ENCODE measurements around the gene MTFMT.
A peak's percentile ranks its signal among the peaks of the same experiment; 100 is the strongest.
"Not testable (repeated sequence)": the region's sequence is repeated elsewhere in the genome, so short reads cannot be mapped to it uniquely, and the experiment has no call there.

MTFMT gene

GRCh38 chr15:65028921-65029735, at the start of gene MTFMT:
TSS of gene MTFMT (minus strand) at chr15:65029639. CDS start at chr15:65029613, 26 bp downstream.
- peak; percentile 100 for DNase-seq (ENCODE audit: low spot score)

DNA sequence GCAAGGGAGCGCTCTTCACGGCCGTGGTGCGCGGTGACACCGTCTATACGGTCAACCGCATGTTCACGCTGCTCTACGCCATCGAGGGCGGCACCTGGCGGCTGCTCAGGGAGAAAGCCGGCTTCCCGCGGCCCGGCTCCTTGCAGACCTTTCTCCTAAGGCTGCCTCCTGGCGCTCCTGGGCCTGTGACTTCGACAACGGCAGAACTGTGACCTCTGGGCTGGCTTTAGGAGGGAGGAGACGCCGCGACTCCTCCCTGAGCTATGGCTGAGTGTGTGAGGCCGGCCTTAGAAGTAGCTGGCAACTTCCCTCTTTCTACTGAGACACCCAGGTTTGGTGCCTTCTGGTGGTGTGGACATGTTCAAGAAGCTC, 48.5 kb upstream of the MTFMT start:
- peak; percentile 62 for DNase-seq (ENCODE audit: low spot score)

GRCh38 chr15:65077291-65077980, 48.0 kb upstream of the MTFMT start:
- no peak for DNase-seq (ENCODE audit: low spot score)

GRCh38 chr15:65076486-65077290, 47.2 kb upstream of the MTFMT start, which contains the start of gene KBTBD13:
TSS of gene KBTBD13 (plus strand) at chr15:65076746. CDS start at chr15:65076816, 70 bp downstream.
- no peak for DNase-seq (ENCODE audit: low spot score)

GRCh38 chr15:65075607-65076395, 46.4 kb upstream of the MTFMT start:
- not testable (repeated sequence) for DNase-seq (ENCODE audit: low spot score)

DNA sequence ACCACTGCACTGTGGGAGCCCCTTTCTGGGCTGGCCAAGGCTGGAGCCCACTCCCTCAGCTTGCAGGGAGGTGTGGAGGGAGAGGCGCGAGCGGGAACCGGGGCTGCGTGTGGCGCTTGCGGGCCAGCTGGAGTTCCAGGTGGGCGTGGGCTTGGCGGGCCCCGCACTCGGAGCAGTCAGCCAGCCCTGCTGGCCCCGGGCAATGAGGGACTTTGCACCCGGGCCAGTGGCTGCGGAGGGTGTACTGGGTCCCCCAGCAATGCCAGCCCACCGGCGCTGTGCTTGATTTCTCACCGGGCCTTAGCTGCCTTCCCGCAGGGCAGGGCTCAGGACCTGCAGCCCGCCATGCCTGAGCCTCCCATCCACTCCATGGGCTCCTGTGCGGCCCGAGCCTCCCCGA, 45.5 kb upstream of the MTFMT start:
- DNase-seq (ENCODE audit: low spot score): not testable (repeated sequence)

GRCh38 chr15:65072617-65073016, 43.2 kb upstream of the MTFMT start:
- DNase-seq (ENCODE audit: low spot score): no peak

- DNase-seq (ENCODE audit: low spot score): peak; percentile 54
These were observed 42.6 kb upstream of the MTFMT start for GRCh38 chr15:65072027-65072426.

DNA sequence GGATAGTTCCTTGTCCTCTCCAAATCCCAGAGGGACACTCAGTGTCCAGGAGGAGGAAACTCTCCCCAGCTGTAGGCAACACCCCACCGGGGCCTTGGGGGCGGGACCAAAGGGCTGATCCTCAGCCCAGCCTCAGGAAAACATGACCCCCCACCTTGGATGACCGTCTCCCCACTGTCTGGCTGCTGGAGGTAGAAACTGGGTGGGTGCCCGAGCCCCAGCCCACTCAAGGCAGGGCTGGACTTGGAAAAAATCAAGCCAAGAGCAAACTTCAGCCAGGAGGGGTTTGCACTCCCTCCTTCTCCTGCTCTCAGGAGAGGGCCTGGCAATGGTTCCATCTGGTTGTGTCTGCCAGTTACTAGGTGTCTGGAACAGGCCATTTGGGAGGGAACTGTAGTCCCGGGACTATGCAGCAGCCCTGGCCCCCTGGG, 42.0 kb upstream of the MTFMT start:
- no peak for DNase-seq (ENCODE audit: low spot score)

DNA sequence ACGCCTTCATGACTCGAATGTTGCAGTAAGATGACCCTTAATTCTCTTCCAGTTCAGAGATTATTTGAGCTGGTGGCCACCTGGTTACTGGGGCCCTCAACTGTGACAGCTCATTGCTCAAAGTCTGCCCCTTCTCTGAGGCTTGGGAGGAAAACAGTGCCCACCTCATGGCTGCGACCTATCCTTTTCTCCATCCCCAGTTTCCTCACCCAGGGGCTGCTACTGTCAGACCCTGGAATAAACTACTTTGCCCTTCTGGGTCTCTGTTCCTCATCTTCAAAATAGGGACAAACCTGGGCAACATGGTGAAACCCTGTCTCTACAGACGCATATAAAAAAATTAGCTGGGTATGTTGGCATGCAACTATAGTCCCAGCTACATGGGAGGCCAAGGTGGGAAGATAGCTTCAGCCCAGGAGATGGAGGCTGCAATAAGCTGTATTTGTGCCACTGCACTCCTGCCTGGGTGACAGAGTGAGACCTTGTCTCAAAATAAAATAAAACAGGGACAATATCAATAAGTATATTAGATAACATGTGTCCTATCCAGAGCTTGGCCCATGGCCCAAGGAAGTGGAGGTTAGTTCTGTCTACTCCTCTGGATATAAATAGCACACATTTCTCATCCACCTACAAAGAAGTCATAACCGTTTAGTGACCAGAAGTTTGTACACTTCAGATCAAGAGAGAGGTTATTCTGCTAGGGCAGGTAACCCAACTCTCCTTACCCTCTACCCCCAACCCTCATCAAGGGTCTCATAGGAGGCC, 40.5 kb upstream of the MTFMT start:
- no peak for DNase-seq (ENCODE audit: low spot score)

DNA sequence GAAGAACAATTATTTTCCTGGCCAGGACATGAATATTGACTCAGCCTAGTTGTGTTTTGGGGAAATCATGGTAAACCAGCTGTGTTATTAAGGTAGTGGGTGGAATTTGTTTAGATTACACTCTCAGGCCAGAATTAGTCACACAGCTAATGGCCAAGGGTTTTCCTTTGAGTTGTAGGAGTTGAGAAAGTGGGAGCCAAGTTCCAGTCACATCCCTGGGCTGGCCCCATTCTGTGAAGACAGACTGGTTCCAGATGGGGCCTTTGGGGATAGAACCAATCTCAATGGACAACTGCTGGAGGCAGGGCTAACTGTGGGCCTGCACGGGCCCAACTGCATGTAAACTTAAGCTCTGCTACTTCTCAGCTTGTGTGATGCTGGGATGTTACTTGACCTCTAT, 39.7 kb upstream of the MTFMT start:
- DNase-seq (ENCODE audit: low spot score): peak; percentile 90

GRCh38 chr15:65068403-65068788, 39.0 kb upstream of the MTFMT start:
- DNase-seq (ENCODE audit: low spot score): no peak

GRCh38 chr15:65067645-65068402, 38.4 kb upstream of the MTFMT start, which contains the start of gene RASL12:
TSS of gene RASL12 (minus strand) at chr15:65067991. CDS start at chr15:65067835, 156 bp downstream.
- no peak for DNase-seq (ENCODE audit: low spot score)

DNA sequence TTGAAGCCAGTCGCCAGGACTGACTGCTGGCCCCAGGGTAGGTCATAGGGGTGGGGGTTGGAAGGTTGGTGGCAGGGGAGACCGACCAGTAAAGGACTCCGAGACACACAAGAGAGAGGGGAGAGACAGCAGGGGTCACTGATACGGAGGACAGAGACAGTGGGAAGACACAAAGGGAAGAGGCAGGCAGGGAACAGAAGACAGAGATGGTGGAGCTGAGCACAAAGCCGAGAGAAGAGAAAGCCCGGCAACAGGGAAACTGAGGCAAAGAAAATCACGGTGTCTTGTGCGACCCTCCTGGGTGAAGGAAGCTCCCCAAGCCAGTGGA, 37.8 kb upstream of the MTFMT start:
- no peak for DNase-seq (ENCODE audit: low spot score)

- DNase-seq (ENCODE audit: low spot score): no peak
These were observed 37.3 kb upstream of the MTFMT start for GRCh38 chr15:65066635-65067316.

- no peak for DNase-seq (ENCODE audit: low spot score)
These were observed 36.7 kb upstream of the MTFMT start for GRCh38 chr15:65066001-65066634.

DNA sequence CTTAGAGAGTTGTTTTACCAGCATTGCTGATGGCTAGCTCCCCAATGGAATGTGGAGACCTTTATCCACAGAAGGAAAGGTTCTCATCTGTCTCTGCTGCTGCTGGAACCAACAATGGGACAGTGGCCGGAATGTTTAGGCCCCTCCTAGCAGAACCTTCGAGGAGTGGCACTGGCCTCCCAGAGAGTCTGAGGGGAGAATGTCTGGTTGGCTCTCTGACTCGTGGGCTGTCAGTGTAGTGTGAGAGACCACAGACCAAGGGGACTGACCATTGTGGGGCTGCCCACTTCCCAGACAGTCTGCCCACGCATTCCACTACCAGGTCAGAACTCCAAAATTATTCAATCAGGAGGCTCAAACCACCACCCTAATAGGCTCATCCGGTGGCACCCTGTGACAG, 33.3 kb upstream of the MTFMT start:
- DNase-seq (ENCODE audit: low spot score): no peak

- DNase-seq (ENCODE audit: low spot score): no peak
These were observed 32.6 kb upstream of the MTFMT start for GRCh38 chr15:65062061-65062460.
